K562 (cell line): ENCODE measurements around the gene WDR45B. TPM values are rescaled to one million over a fixed set of nuclear protein-coding genes. Genes with fewer than 3 reads are reported as not detected.

ENCODE experiments used
- ATAC-seq: fragments of 200-7000 bp; cut with Tn5 transposase; 3 replicates; pipeline ENCODE4 v1.9.1; 2020; ENCODE audit warnings: moderate library complexity
- BruUV-seq: library from RNA; stranded (reverse); fragments of 400-500 nt; replicated peaks from 2 replicates; lab custom pipeline; 2021; lab: Mats Ljungman, UMichigan
- CTCF ChIA-PET: fragments of 300-600 bp; formaldehyde crosslinking; extraction: SDS; loops from one replicate; lab custom pipeline; 2021; ENCODE audit warnings: low intra/inter-chr PET ratio; lab: Yijun Ruan, JAX
- POLR2A ChIA-PET: fragments of 300-600, 350-650 bp; sonication (Branson Sonifier 250); formaldehyde crosslinking; extraction: SDS; loops from one replicate; lab custom pipeline; 2021; ENCODE audit warnings: antibody characterized with exemption, inconsistent platforms; lab: Yijun Ruan, JAX
- DNase-seq, 4 experiments: peaks; one replicate each; pipeline versions ENCODE4 v3.0.0 to v3.0.0-alpha.2; 2011 to 2018; ENCODE audit warnings: low spot score in 3 of 4, mixed read lengths in 3 of 4; ENCODE audit errors: extremely low read depth in 1 of 4
- FAIRE-seq: peaks from 2 replicates; lab custom pipeline; 2011; peaks lifted over from hg19 to GRCh38; lab: Jason Lieb, UNC
- H2AFZ ChIP-seq: 2 replicates; pipeline ENCODE4 v1.6.0; 2011; ENCODE audit warnings: low read depth, low read length, control low read depth, inconsistent platforms
- H3K27ac ChIP-seq: fragments of 200-600 bp; 3 replicates; pipeline ENCODE4 v1.8.0; 2011; ENCODE audit warnings: low read depth, mild to moderate bottlenecking, control low read depth, inconsistent platforms, low read length, moderate library complexity, mixed read lengths; ENCODE audit errors: extremely low read depth
- H3K27me3 ChIP-seq, 2 experiments: fragments of 300-600 bp in 1 of 2; 2 replicates in 1 of 2; 3 replicates in 1 of 2; pipeline versions ENCODE4 v1.6.0 to v1.8.0; 2011; ENCODE audit warnings: inconsistent platforms in 2 of 2, low read length in 2 of 2, mild to moderate bottlenecking in 1 of 2, mixed read lengths in 1 of 2, moderate library complexity in 1 of 2; ENCODE audit not compliant: control insufficient read depth in 2 of 2, insufficient read depth in 2 of 2
- H3K36me3 ChIP-seq: fragments of 300-600 bp; 3 replicates; pipeline ENCODE4 v1.8.0; 2011; ENCODE audit warnings: mild to moderate bottlenecking, low read length, inconsistent platforms; ENCODE audit not compliant: control insufficient read depth, insufficient read depth
- H3K4me1 ChIP-seq, 2 experiments: fragments of 200-600 bp in 1 of 2; replicated peaks in 1 of 2; 2 replicates in 1 of 2; 3 replicates in 1 of 2; pipeline versions ENCODE4 v1.5.1 to v1.8.0; 2011; ENCODE audit warnings: inconsistent platforms in 2 of 2, low read length in 2 of 2, mild to moderate bottlenecking in 1 of 2, mixed read lengths in 1 of 2, moderate library complexity in 1 of 2; ENCODE audit not compliant: control insufficient read depth in 2 of 2, insufficient read depth in 2 of 2
- H3K4me2 ChIP-seq: 2 replicates; pipeline ENCODE4 v1.6.1; 2011; ENCODE audit warnings: low read length, control low read depth, inconsistent platforms, mixed read lengths; ENCODE audit not compliant: insufficient read depth
- H3K4me3 ChIP-seq: fragments of 200-600 bp; sonication (generic), shearing (Covaris generic); 2 replicates; pipeline ENCODE4 v1.5.1; 2016; ENCODE audit warnings: control low read depth, inconsistent platforms
- H3K79me2 ChIP-seq: fragments of 200-600 bp; 3 replicates; pipeline ENCODE4 v1.8.0; 2011; ENCODE audit warnings: low read length, inconsistent platforms; ENCODE audit not compliant: control insufficient read depth, insufficient read depth
- H3K9ac ChIP-seq, 2 experiments: 2 replicates each; pipeline versions ENCODE4 v1.6.0 to v1.6.1; 2011; ENCODE audit warnings: low read depth in 2 of 2, low read length in 2 of 2, control low read depth in 1 of 2, inconsistent platforms in 1 of 2, mild to moderate bottlenecking in 1 of 2, mixed read lengths in 1 of 2; ENCODE audit not compliant: insufficient read depth in 1 of 2
- H3K9me1 ChIP-seq: one replicate; pipeline ENCODE4 v1.6.0; 2011; ENCODE audit warnings: inconsistent platforms, mild to moderate bottlenecking, low read length, moderate library complexity; ENCODE audit not compliant: control insufficient read depth, insufficient read depth
- H3K9me3 ChIP-seq: replicated peaks from 2 replicates; pipeline ENCODE4 v1.5.1; 2011; ENCODE audit warnings: low read depth, low read length, inconsistent platforms; ENCODE audit not compliant: control insufficient read depth, insufficient read depth
- H4K20me1 ChIP-seq: replicated peaks from 2 replicates; pipeline ENCODE4 v1.6.1; 2011; ENCODE audit warnings: low read length, inconsistent platforms, mixed read lengths; ENCODE audit not compliant: control insufficient read depth, insufficient read depth
- DACH1 ChIP-seq: fragments of 450-650 bp; IDR thresholded peaks from 2 replicates; pipeline ENCODE4 v1.6.1; 2018; ENCODE audit not compliant: partially characterized antibody
- FOXM1 ChIP-seq, 2 experiments: fragments of 450-650 bp in 1 of 2; sonication (generic) in 1 of 2; formaldehyde crosslinking in 1 of 2; IDR thresholded peaks; 2 replicates each; pipeline versions ENCODE4 v1.6.1 to v1.9.0; 2017 to 2022; ENCODE audit warnings: low read depth in 2 of 2, mild to moderate bottlenecking in 2 of 2, missing genetic modification reagents in 1 of 2, moderate library complexity in 1 of 2
- HDGF ChIP-seq: fragments of 450-650 bp; IDR thresholded peaks from 2 replicates; pipeline ENCODE4 v1.6.1; 2016
- NCOA2 ChIP-seq, 2 experiments: fragments of 450-650 bp; IDR thresholded peaks; 2 replicates each; pipeline ENCODE4 v1.6.1; 2018; ENCODE audit warnings: mild to moderate bottlenecking in 2 of 2, moderate library complexity in 1 of 2; ENCODE audit not compliant: partially characterized antibody in 2 of 2
- NFE2L1 ChIP-seq: fragments of 450-650 bp; IDR thresholded peaks from 2 replicates; pipeline ENCODE4 v1.6.1; 2016; ENCODE audit warnings: missing genetic modification characterization, low read depth, mild to moderate bottlenecking, missing compliant biosample characterization, moderate library complexity, borderline replicate concordance
- POLR2G ChIP-seq: fragments of 200-400 bp; formaldehyde crosslinking; IDR thresholded peaks from 2 replicates; pipeline ENCODE4 v1.6.1; 2017; ENCODE audit warnings: low read depth, mild to moderate bottlenecking, antibody characterized with exemption, low read length, moderate library complexity
- RBM25 ChIP-seq: fragments of 200-400 bp; formaldehyde crosslinking; IDR thresholded peaks from 2 replicates; pipeline ENCODE4 v1.6.1; 2018; ENCODE audit warnings: low read length, low read depth, moderate library complexity; ENCODE audit not compliant: severe bottlenecking
- SMAD3 ChIP-seq: fragments of 450-650 bp; formaldehyde crosslinking; conservative IDR thresholded peaks from 2 replicates; pipeline ENCODE4 v1.4.0; 2020; ENCODE audit warnings: mild to moderate bottlenecking
- TRIM25 ChIP-seq: fragments of 450-650 bp; IDR thresholded peaks from 2 replicates; pipeline ENCODE4 v1.7.0; 2016; ENCODE audit warnings: borderline replicate concordance
- ZNF134 ChIP-seq: fragments of 250-450 bp; sonication (Bioruptor Pico); conservative IDR thresholded peaks from 2 replicates; pipeline ENCODE4 v1.4.0; 2020
- WGBS: fragments of 100-300 bp; shearing (Covaris generic); methylation state at CpG from one replicate; pipeline ENCODE4 v1.1.6; 2016; ENCODE audit warnings: low coverage, mixed read lengths; ENCODE audit not compliant: insufficient coverage; ENCODE audit errors: missing lambda C conversion rate; 5-methylcytosine and 5-hydroxymethylcytosine counted together
- in situ Hi-C: fragments of 300-500 bp; cut with MboI; formaldehyde crosslinking; loops from 4 replicates; pipeline ENCODE4 v1.15.0; 2018; ENCODE audit warnings: inconsistent platforms, mixed read lengths
- intact Hi-C: fragments of 100-400 bp; cut with micrococcal nuclease; formaldehyde crosslinking; loops from 2 replicates; pipeline ENCODE4 v1.14.2; 2022
- polyA plus RNA-seq, 8 experiments: library from polyadenylated mRNA; depleted of rRNA in 4 of 8; stranded (reverse) in 5 of 8; unstranded in 3 of 8; fragments of >200 nt; fragmentation: Nextera tagmentation in 2 of 8; fragmentation: Illumina TruSeq in 1 of 8; extraction: Ambion mirVana in 2 of 8; extraction: Trizol in 1 of 8; gene quantifications; 2 replicates each; pipeline versions ENCODE4 v1.2.1 to v1.2.3, GENCODE V29; 2011 to 2014; ENCODE audit warnings: inconsistent platforms in 1 of 8, missing spikeins in 1 of 8
- total RNA-seq, 7 experiments: library from RNA; depleted of rRNA in 6 of 7; stranded (reverse); fragments of >200 nt in 6 of 7; fragmentation: Illumina TruSeq in 2 of 7; extraction: Trizol in 2 of 7; gene quantifications; 2 replicates each; pipeline versions ENCODE4 v1.2.1 to v1.2.3, GENCODE V29; 2011 to 2021; ENCODE audit warnings: low replicate concordance in 1 of 7
- TF ChIP-seq, protein P1 (sequence below): sonication (generic); formaldehyde crosslinking; IDR thresholded peaks from 2 replicates; pipeline ENCODE4 v1.8.0; 2022; ENCODE audit warnings: missing genetic modification reagents, mild to moderate bottlenecking, moderate library complexity, borderline replicate concordance

WDR45B gene
- total and polyA plus RNA-seq, 9 of the 15 experiments (the other 6 are each of a cell fraction or from before 2014, with no cell fraction given) = 0.72 to 74.4 (median 35.9) TPM

DNA sequence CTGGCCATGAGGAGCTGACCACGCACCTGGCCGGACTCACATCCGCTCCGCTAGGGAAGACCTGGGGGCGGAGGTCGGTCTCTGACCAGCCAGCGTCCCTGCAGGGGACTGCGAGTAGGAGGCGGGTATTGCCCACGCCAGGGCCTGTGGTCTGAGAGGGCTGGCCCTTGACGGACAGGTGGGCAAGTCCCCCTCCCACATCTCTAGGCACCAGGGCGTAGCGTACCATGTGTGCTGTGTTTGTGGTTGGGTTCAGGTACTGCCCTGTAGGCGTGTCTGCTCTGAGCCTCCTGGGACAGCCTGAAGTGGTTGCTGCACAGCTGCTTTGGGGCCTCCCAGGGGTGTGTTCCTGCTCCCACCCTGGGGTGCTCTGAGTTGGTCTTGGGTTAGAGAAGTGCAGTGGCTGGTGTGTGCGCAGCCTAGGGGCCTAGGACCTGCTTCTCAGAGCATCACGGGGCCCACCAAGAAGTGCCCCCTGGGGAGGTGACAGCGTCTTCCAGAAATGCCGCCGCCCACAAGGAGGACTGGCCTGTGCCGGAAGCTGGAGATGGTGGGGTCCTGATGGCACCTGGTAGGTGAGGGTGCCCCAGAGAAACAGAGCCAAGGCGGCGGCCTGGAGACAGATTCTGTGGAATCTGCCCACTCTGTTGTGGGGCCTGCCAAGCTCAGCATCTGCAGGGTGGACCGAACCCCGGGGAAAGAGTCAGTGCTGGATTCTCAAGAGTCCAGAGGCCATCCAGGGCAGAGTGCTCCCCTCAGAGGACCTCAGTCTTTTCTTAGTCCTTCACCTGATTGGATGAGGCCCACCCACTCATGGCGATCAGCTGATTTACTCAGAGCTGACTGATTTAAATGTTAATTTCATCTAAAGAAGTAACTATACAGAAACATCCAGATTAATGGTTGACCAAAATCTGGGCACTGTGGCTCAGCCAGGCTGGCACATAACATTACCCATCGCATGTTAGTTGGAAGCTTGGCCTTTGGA, 48.3 kb downstream of the WDR45B start:
- Histone ChIP-seq H3K9ac (no peak overlapping the region), H3K4me2 (no peak overlapping the region), H3K27ac (no peak overlapping the region), H4K20me1 (no peaks in the 10 kb centered on the region), H3K4me1 (peaks cover 0 to 15% of the 10 kb centered on the region in 2 experiments; a peak in 2 of 5 replicates), H3K4me3 (no peak overlapping the region)
- no peak for FAIRE-seq
- no peak for ATAC-seq
- 96% methylated on average over 26 of the region's 26 CpGs for WGBS
- in situ Hi-C loops = no loop called here
- TF ChIP-seq NCOA2 (IDR thresholded peaks at IDR 0.05; ENCODE audit: partially characterized antibody in 2 of 2) (no peak), DACH1 (peak; percentile 30), SMAD3 (CRISPR knock-in tag) (no peak), FOXM1 (IDR thresholded peaks at IDR 0.05; ENCODE audit: low read depth) (peak; percentile 52; the same call in 1 of the 2 replicates), FOXM1 (CRISPR knock-in tag; IDR thresholded peaks at IDR 0.05; ENCODE audit: low read depth) (no peak), RBM25 (peak; percentile 65), POLR2G (peak; percentile 58), ZNF134 (CRISPR knock-in tag) (peak; percentile 98), TRIM25 (no peak), NFE2L1 (tag) (no peak), HDGF (no peak)
- TF ChIP-seq, protein P1, sequence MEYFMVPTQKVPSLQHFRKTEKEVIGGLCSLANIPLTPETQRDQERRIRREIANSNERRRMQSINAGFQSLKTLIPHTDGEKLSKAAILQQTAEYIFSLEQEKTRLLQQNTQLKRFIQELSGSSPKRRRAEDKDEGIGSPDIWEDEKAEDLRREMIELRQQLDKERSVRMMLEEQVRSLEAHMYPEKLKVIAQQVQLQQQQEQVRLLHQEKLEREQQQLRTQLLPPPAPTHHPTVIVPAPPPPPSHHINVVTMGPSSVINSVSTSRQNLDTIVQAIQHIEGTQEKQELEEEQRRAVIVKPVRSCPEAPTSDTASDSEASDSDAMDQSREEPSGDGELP = peak; percentile 26; the same call in 1 of the 2 replicates
- TF ChIP-seq, all 486 proteins: peak for 6
- H3K79me2 ChIP-seq = peaks cover 6% of the 10 kb centered on the region; the same call in 2 of the 3 replicates
- no peak for DNase-seq
- ChIA-PET POLR2A (interaction anchor here (0.7 to 1.9 kb wide), 2 partner anchors 13 to 363 kb away, joined by 3 to 5 read pairs; no protein-coding TSS in a partner anchor), CTCF (no interaction called here)
- no peaks in the 10 kb centered on the region for H3K9me1 ChIP-seq
- intact Hi-C loops = no loop called here
- no peaks in the 10 kb centered on the region for H3K27me3 ChIP-seq
- peaks cover 95% of the 10 kb centered on the region; the same call in 2 of the 3 replicates for H3K36me3 ChIP-seq
- H2AFZ ChIP-seq = no peak overlapping the region
- H3K9me3 ChIP-seq = 0 out of 2 replicates have a peak, but pooled peaks cover 2% of the 10 kb centered on the region
- no TSS peak for BruUV-seq
